ENCODE measurements around the gene ARHGEF12.

The ARHGEF12 gene

DNA sequence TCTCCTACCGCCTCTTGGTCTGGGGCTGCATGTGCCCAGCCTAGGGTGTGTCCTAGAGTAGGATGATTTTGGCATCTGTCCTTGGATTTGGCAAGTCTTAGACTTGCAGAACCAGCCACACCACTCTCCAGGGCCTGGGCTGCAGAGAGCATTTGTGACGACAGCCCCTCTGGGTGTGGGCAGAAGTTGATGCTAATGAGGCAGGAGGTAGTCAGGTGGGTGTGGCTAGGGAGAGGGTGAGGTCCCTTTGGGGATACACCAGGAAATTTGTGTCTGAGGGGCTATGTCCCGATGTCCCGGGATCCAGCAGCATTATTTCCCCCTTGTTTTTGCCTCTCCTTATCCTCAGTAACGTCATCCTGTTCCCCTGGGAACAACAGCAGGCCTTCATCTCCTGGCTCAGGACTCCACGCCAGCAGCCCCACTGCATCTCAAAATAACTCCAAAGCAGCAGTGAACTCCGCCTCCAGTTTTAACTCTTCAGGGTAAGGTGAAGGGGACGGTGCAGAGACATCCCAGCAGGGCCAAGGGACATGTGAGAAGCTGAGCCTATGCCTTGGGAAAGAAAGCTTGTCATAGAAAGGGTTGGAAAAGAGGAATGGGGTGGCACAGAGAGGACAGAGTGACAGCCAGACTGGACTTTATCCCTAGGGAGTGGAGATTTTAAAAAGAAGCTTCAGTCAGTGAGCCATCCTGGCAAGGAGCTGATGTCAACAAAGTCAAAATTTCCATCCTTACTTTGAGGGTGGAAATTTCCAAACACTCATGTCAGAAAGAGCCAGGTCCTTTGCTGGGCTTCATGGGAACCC is 19.1 kb upstream of the ARHGEF12 start:
- DNase-seq, result no peak

DNA sequence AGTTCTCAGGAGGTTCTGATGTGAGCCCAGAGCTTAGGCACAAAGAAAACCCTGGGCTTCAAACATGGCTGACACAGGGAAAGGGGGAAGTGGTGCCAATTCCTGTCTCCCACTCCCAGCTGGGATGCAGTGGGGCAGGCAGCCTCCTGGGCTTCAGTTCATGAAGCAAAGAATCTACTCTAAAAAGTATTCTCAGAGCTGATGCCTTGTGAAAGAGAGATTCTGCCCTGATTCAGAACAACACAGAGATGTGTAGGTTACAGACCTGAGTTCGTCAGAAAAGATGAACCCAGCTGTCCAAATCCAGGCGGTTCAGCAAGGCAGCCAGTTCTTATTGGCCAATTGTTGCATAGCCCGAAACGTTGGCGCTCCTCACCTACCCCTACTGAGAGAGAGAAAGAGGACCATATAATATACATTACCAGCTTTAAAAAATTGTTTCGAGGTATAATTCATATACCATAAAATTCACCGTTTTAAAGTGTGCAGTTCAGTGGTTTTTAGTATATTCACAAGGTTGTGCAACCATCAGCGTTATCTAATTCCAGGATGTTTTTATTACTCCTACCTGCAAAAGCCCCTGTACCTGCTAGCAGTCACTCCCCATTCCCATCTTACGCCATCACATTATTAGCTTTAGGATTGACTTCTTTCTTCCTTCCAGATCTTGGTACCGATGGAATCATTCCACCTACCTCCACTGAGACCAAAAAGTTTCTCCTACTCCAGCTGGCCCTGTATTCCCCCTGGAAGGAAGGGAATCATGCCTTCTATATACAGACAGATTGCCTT is 18.3 kb upstream of the ARHGEF12 start:
- no peak for DNase-seq

GRCh38 chr11:120318906-120319305 is 17.3 kb upstream of the ARHGEF12 start:
- DNase-seq, result no peak

GRCh38 chr11:120324932-120325810 is 11.0 kb upstream of the ARHGEF12 start, which contains the start of gene TLCD5:
TLCD5 (plus strand) TSS chr11:120325299; CDS start chr11:120327442, 2,143 bp downstream.
- DNase-seq, result peak; percentile 90

DNA sequence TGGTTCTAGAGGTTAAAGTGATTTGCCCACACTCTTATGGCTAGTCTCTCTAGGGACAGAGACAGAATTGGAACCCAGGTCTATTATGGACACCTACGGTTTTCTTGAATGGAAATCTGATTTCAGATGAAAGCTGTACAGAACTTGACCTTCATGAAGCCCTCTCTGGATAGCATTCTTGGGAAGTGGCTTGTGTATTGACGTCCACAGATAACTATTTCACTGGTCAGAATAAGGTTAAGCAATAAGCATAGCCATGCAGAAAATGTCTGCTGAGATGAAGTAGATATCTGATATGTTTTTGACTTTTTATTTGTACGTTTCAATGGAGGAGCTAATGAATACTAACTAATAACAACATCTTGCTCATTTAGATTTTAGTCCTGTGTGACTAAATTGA is 10.0 kb upstream of the ARHGEF12 start:
- DNase-seq, result no peak

GRCh38 chr11:120326845-120327281 is 9.3 kb upstream of the ARHGEF12 start:
- no peak for DNase-seq

DNA sequence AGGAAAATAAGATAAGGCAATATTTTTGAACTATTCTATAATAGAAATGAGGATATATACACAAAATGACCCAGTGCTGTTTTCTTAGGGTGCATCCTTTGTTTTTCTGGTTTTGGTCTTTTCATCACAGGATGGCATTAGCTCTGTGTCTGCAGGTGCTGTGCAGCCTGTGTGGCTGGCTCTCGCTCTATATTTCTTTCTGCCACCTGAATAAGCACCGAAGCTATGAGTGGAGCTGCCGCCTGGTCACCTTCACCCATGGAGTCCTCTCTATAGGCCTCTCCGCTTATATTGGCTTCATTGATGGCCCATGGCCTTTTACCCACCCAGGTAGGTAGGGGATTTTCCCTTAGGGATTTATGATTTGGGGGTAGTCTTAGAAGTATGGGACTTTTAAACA is 8.9 kb upstream of the ARHGEF12 start:
- DNase-seq, result no peak

GRCh38 chr11:120329556-120329955 is 6.7 kb upstream of the ARHGEF12 start:
- no peak for DNase-seq

- no peak for DNase-seq
Measured at GRCh38 chr11:120330045-120330444, 6.2 kb upstream of the ARHGEF12 start.

DNA sequence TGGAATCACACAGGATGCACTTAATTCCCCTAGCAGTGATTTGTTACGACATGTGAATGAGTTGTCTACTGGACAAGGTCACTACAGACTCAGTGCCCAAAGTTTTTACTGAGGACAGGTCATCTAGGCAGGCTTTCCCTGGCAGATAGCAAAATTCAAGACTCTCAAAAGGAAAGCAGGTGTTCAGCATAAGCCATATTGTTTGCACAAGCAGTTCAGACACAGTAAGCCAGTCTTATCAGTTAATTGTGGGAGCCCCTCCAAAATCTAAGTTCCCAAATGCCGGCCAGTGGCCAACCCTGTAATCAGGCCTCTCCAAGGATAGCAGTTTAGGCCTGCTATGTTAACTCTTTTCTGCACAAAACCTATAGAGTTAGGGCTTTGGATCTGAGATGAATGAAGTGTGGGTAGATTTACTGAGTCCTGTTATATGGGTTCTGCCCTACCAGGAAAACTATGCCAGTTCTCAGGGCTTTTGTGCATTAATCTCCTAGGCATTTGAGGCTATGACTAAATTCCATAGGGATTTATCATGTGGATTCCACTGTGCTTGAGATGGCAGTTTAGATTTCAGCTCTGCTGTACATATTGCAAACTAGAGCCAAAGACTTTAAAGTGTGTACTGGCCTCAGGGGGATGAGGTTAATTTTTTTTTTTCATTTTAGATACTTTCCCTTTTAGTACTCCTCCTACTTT is 4.8 kb upstream of the ARHGEF12 start:
- no peak for DNase-seq

DNA sequence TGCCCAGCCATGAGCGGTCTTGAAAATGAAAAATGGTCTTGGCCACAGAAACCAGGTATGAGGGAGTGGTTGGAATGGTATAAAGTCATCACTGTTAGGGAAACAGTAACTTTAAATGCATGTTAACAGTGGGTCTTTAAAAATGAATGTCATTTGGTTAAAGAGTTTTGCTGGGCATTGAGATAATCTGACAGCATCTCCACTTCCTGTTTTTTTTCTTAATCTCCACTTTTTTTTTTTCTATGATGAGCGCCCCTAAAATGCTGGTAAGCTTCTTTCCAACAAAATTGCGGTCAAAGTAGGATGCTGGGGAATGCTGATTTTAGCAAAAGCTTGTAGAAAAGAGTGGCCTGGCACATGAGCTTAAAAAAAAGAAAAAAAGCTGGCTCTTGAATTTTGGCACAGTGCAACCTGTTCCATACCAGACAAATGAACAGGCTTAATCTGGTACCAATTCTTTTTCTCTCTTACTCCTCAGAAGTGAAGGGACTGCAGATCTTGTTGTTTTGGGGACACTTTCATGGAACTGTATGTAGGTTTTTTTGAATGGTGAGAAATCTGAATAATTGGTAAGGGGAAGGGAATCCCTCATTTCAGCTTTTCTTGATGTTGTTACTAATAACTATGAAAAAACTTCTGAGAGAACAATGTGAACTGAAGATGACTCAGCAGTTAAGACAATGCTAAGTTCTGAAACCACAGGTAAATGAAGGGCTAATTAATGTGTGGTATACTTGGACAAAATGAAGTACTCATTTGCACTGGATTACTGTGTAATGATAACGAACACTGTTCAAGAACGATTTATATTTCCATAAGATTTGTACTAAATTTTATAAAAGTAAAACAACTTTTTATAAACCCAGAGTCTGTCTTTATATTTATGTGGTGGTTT is 3.1 kb upstream of the ARHGEF12 start:
- no peak for DNase-seq

GRCh38 chr11:120333801-120334200 is 2.4 kb upstream of the ARHGEF12 start:
- no peak for DNase-seq

- no peak for DNase-seq
Measured at GRCh38 chr11:120334332-120334731, 1.9 kb upstream of the ARHGEF12 start.

- peak; percentile 64 for DNase-seq
Measured at GRCh38 chr11:120334894-120335462, 1.2 kb upstream of the ARHGEF12 start.

- DNase-seq, result no peak
Measured at GRCh38 chr11:120335556-120335907, 681 bp upstream of the ARHGEF12 start.

DNA sequence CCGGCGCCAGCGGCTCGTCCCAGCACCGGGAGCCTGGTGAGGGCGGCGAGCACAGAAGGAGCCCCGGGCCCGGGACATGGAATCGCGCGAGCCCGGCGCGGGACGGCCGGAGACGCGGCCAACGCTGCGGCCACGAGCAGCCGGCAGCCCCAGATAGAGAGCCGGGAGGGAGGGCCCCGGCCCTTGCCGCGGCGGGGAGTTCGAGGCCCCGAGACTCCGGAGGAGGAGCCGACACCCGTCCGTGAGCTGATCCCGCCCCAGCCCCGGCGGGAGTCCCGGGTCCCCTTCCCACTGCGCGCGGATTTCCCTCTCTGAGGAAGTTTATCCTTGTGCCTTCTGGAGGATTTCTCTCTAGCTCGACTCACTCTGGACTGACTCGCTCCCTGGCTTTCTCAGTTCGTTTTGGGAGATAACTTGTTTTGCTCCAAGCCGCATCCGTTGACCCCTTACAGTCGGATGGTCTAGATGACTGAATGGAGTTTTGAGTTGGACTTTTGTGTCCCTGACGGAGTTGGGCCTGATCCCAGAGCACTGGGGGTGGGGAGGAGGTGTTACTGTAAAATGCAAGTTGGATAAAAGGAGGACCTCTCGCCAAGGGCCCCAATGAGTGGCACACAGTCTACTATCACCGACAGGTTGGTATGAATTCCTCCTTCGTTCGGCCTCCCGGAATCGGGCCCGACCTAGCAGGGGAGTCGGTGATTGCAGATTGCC is 585 bp downstream of the ARHGEF12 start:
- no peak for DNase-seq

DNA sequence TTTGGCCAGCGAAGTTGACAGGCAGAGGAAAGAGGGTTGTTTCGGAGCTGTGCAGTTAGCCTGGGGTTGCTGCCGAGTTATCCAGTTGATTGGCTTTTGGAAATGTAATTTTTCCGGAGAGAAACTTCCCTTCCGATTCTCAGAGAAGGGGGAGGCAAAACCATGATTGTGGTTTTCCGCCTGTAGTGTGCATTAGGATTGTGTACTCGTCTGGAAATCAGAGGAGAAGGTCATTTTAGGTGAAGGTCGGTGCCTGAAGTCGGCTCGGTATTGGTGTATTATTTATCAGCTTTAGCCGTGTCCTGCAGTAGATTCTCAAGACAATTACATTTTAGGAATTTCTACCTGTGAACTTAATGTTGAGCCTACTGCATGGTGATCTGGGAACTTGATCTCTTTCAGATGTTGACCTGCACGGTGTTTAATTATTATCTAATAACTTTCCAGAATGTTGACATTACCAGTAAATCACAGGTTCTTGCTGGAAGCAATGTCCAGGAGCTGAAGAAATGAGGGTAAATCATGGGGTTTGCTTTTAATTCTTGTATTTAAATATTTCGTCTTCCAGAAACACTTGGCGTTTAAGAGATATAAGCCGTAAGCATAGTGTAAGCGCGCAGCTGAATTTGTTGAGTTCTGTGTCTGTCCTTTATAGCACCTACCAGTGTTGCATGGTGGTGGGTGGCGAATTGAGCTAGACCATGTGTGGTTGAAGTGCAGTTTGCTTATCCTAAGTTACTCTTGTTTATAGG is 1.3 kb downstream of the ARHGEF12 start:
- DNase-seq, result no peak

DNA sequence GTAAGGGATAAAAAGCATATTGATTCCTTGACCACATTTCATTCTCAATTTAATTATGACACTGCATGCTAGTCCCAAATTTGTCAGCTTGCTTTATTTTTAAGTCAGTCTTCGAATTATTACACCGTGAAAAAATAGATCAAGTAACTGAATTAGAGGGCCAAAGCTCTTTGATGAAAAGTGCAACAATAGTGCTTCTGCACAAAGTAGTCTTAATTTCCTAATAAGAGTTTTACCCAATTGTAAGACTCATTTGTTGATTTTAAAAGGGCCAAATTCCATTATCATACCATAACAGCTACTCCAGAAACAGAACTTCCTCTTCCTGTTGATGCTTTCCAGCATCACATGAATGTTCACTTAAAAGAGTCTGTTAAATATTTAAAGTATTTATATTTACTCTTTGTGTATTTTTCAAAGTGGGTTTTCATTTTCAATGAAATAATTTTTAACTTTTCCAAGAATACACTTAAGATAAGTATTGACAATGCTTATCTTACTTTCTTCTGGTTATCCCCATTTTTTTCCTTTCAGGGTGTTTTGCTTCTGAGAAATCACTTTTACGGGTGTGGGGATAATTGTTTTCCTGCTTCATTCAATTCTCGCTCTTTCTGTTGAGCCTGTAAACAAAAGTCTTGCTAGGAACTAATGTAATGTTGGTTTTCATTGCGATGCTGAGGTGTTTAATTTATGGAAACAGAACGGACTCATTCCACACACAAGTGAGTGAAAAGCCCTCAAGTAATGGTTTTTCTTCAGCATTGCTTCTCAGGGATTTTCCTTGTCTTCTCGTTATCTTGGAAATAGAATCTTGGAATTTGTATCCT is 2.1 kb downstream of the ARHGEF12 start:
- no peak for DNase-seq
